GM13976 (cell line): ENCODE measurements around the gene MATN3.

Experiments used
- DNase-seq: peaks from one replicate; pipeline ENCODE4 v3.0.0; 2012; ENCODE audit warnings: low spot score
- in situ Hi-C: fragments of 300-500 bp; cut with MboI; formaldehyde crosslinking; loops from one replicate; pipeline ENCODE4 v1.12.0; 2022; ENCODE audit warnings: low sequenced_read_pairs, mixed read lengths, inconsistent platforms; ENCODE audit not compliant: unreplicated experiment
- TF ChIP-seq, protein P1 (sequence below): IDR thresholded peaks from 2 replicates; pipeline ENCODE4 v1.5.1; 2012; ENCODE audit warnings: borderline replicate concordance, mild to moderate bottlenecking; ENCODE audit not compliant: insufficient read depth; ENCODE audit errors: extremely low read depth, missing control alignments, control extremely low read depth

The MATN3 gene

GRCh38 chr2:19989667-19990415 is 22.6 kb downstream of the MATN3 start, which contains the start of gene WDR35:
WDR35 (minus strand) TSS chr2:19990105; CDS start chr2:19990015, 90 bp downstream.
- in situ Hi-C loops: no loop called here
- TF ChIP-seq, protein P1, sequence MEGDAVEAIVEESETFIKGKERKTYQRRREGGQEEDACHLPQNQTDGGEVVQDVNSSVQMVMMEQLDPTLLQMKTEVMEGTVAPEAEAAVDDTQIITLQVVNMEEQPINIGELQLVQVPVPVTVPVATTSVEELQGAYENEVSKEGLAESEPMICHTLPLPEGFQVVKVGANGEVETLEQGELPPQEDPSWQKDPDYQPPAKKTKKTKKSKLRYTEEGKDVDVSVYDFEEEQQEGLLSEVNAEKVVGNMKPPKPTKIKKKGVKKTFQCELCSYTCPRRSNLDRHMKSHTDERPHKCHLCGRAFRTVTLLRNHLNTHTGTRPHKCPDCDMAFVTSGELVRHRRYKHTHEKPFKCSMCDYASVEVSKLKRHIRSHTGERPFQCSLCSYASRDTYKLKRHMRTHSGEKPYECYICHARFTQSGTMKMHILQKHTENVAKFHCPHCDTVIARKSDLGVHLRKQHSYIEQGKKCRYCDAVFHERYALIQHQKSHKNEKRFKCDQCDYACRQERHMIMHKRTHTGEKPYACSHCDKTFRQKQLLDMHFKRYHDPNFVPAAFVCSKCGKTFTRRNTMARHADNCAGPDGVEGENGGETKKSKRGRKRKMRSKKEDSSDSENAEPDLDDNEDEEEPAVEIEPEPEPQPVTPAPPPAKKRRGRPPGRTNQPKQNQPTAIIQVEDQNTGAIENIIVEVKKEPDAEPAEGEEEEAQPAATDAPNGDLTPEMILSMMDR: no peak
- peak; percentile 98 for DNase-seq

- in situ Hi-C loops: no loop called here
- DNase-seq: no peak
- TF ChIP-seq, protein P1: no peak
Measured at GRCh38 chr2:19989342-19989666, 23.2 kb downstream of the MATN3 start.

GRCh38 chr2:19988600-19988999 is 23.9 kb downstream of the MATN3 start:
- no peak for DNase-seq
- in situ Hi-C loops: no loop called here
- TF ChIP-seq, protein P1: no peak

GRCh38 chr2:19987936-19988335 is 24.5 kb downstream of the MATN3 start:
- TF ChIP-seq, protein P1: no peak
- DNase-seq: peak; percentile 57
- in situ Hi-C loops: no loop called here

GRCh38 chr2:19982268-19982667 is 30.2 kb downstream of the MATN3 start:
- TF ChIP-seq, protein P1: no peak
- in situ Hi-C loops: no loop called here
- no peak for DNase-seq

GRCh38 chr2:19979932-19980331 is 32.5 kb downstream of the MATN3 start:
- no peak for DNase-seq
- TF ChIP-seq, protein P1: no peak
- in situ Hi-C loops: no loop called here
